ENCODE data around the gene ATP6V1B1.

ATP6V1B1 gene

GRCh38 chr2:70965506-70965905, 29.8 kb downstream of the ATP6V1B1 start:
- no peak for DNase-seq (ENCODE audit: extremely low read depth, insufficient read length)
- Histone ChIP-seq H3K27me3 (replicated peaks; ENCODE audit: control insufficient read depth, insufficient read depth, low read length) (no peaks in the 10 kb centered on the region; the same call in 1 of the 2 replicates), H3K4me3 (replicated peaks; ENCODE audit: low read depth, low read length) (no peak overlapping the region; the same call in 1 of the 2 replicates), H3K36me3 (ENCODE audit: control insufficient read depth, insufficient read depth, low read length) (no peaks in the 10 kb centered on the region)
- TF ChIP-seq CTCF (IDR thresholded peaks at IDR 0.05; ENCODE audit: insufficient read depth, low read length, poor library complexity, severe bottlenecking), result no peak

- Histone ChIP-seq H3K4me3 (replicated peaks; ENCODE audit: low read depth, low read length) (no peak overlapping the region), H3K36me3 (ENCODE audit: control insufficient read depth, insufficient read depth, low read length) (no peaks in the 10 kb centered on the region), H3K27me3 (replicated peaks; ENCODE audit: control insufficient read depth, insufficient read depth, low read length) (no peaks in the 10 kb centered on the region; the same call in 1 of the 2 replicates)
- TF ChIP-seq CTCF (IDR thresholded peaks at IDR 0.05; ENCODE audit: insufficient read depth, low read length, poor library complexity, severe bottlenecking), result no peak
- DNase-seq (ENCODE audit: extremely low read depth, insufficient read length), result no peak
Measured at GRCh38 chr2:70966681-70967080, 31.0 kb downstream of the ATP6V1B1 start.

GRCh38 chr2:70967189-70967588, 31.5 kb downstream of the ATP6V1B1 start:
- H3K4me3 ChIP-seq (replicated peaks; ENCODE audit: low read depth, low read length), result no peak overlapping the region
- TF ChIP-seq CTCF (IDR thresholded peaks at IDR 0.05; ENCODE audit: insufficient read depth, low read length, poor library complexity, severe bottlenecking), result no peak
- no peaks in the 10 kb centered on the region for H3K36me3 ChIP-seq (ENCODE audit: control insufficient read depth, insufficient read depth, low read length)
- no peaks in the 10 kb centered on the region; the same call in 1 of the 2 replicates for H3K27me3 ChIP-seq (replicated peaks; ENCODE audit: control insufficient read depth, insufficient read depth, low read length)
- no peak for DNase-seq (ENCODE audit: extremely low read depth, insufficient read length)

GRCh38 chr2:70974592-70974991, 38.9 kb downstream of the ATP6V1B1 start:
- H3K27me3 ChIP-seq (replicated peaks; ENCODE audit: control insufficient read depth, insufficient read depth, low read length), result no peaks in the 10 kb centered on the region
- TF ChIP-seq CTCF (IDR thresholded peaks at IDR 0.05; ENCODE audit: insufficient read depth, low read length, poor library complexity, severe bottlenecking), result no peak
- DNase-seq (ENCODE audit: extremely low read depth, insufficient read length), result no peak
- no peak overlapping the region for H3K4me3 ChIP-seq (replicated peaks; ENCODE audit: low read depth, low read length)
- H3K36me3 ChIP-seq (ENCODE audit: control insufficient read depth, insufficient read depth, low read length), result no peaks in the 10 kb centered on the region

- no peaks in the 10 kb centered on the region for H3K27me3 ChIP-seq (replicated peaks; ENCODE audit: control insufficient read depth, insufficient read depth, low read length)
- H3K4me3 ChIP-seq (replicated peaks; ENCODE audit: low read depth, low read length), result no peak overlapping the region
- DNase-seq (ENCODE audit: extremely low read depth, insufficient read length), result no peak
- no peak for TF ChIP-seq CTCF (IDR thresholded peaks at IDR 0.05; ENCODE audit: insufficient read depth, low read length, poor library complexity, severe bottlenecking)
- no peaks in the 10 kb centered on the region for H3K36me3 ChIP-seq (ENCODE audit: control insufficient read depth, insufficient read depth, low read length)
Measured at GRCh38 chr2:70975237-70975636, 39.5 kb downstream of the ATP6V1B1 start.

- Histone ChIP-seq H3K4me3 (replicated peaks; ENCODE audit: low read depth, low read length) (peak overlapping the region; percentile 68), H3K27me3 (replicated peaks; ENCODE audit: control insufficient read depth, insufficient read depth, low read length) (no peaks in the 10 kb centered on the region), H3K36me3 (ENCODE audit: control insufficient read depth, insufficient read depth, low read length) (no peaks in the 10 kb centered on the region)
- DNase-seq (ENCODE audit: extremely low read depth, insufficient read length), result no peak
- no peak for TF ChIP-seq CTCF (IDR thresholded peaks at IDR 0.05; ENCODE audit: insufficient read depth, low read length, poor library complexity, severe bottlenecking)
Measured at GRCh38 chr2:70977605-70978205, 42.0 kb downstream of the ATP6V1B1 start.
